MM.1S (cell line): ENCODE results near the gene TET2.

Experiments
- EZH2 ChIP-seq: fragments of 300-600 bp; sonication (generic); optimal IDR thresholded peaks from 2 replicates; pipeline ENCODE3; 2017; ENCODE audit warnings: low read depth, mild to moderate bottlenecking, antibody characterized with exemption, low read length, mixed read lengths
- EZH2phosphoT487 ChIP-seq: fragments of 300-600 bp; sonication (generic); IDR thresholded peaks from 2 replicates; pipeline ENCODE4 v1.6.1; 2018; ENCODE audit warnings: antibody characterized with exemption, low read length
- TF ChIP-seq, protein P1 (sequence below): fragments of 300-600 bp; sonication (generic); IDR thresholded peaks from 2 replicates; pipeline ENCODE4 v1.5.1; 2016; ENCODE audit warnings: antibody characterized with exemption, low read length, mixed read lengths

DNA sequence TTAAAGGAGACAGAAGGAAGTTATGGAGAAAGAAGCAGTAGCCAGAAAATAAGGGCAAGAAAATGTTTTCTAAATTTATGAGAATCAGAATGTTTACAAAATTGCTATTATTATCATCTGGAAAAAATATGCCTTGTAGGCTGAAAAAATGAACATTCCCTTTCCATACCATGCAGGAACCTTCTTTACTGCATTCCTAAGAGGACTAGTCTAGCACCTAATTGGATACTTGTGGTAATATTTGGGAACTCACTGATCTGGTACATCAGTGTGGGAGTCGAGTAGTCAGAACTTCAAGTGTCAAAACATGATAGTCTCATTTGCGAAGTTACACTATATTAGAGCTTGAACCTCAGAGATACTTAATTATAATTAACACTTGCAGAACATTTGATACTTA is 51.9 kb downstream of the TET2 start:
- TF ChIP-seq EZH2phosphoT487: no peak
- TF ChIP-seq, protein P1, sequence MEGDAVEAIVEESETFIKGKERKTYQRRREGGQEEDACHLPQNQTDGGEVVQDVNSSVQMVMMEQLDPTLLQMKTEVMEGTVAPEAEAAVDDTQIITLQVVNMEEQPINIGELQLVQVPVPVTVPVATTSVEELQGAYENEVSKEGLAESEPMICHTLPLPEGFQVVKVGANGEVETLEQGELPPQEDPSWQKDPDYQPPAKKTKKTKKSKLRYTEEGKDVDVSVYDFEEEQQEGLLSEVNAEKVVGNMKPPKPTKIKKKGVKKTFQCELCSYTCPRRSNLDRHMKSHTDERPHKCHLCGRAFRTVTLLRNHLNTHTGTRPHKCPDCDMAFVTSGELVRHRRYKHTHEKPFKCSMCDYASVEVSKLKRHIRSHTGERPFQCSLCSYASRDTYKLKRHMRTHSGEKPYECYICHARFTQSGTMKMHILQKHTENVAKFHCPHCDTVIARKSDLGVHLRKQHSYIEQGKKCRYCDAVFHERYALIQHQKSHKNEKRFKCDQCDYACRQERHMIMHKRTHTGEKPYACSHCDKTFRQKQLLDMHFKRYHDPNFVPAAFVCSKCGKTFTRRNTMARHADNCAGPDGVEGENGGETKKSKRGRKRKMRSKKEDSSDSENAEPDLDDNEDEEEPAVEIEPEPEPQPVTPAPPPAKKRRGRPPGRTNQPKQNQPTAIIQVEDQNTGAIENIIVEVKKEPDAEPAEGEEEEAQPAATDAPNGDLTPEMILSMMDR: no peak
- TF ChIP-seq EZH2: no peak
